HepG2 (cell line): ENCODE results near the gene TRAPPC12. TPM values are rescaled to one million over a fixed set of nuclear protein-coding genes. Genes with fewer than 3 reads are reported as not detected.

Experiments used
- FLYWCH1 ChIP-seq: sonication (generic); formaldehyde crosslinking; IDR thresholded peaks from 2 replicates; pipeline ENCODE4 v1.8.1; 2023; ENCODE audit warnings: mild to moderate bottlenecking, missing genetic modification reagents
- FOXA3 ChIP-seq: IDR thresholded peaks from 2 replicates; pipeline ENCODE4 v1.6.1; 2016; ENCODE audit warnings: missing genetic modification reagents, missing compliant biosample characterization
- LRRFIP1 ChIP-seq: sonication (generic); formaldehyde crosslinking; conservative IDR thresholded peaks from 2 replicates; pipeline ENCODE4 v1.4.0; 2020; ENCODE audit warnings: missing genetic modification reagents
- NCOA5 ChIP-seq: sonication (generic); formaldehyde crosslinking; IDR thresholded peaks from 2 replicates; pipeline ENCODE4 v1.4.0; 2020; ENCODE audit warnings: missing genetic modification reagents
- RAD51 ChIP-seq: fragments of 450-650 bp; IDR thresholded peaks from 2 replicates; pipeline ENCODE4 v1.6.1; 2016; ENCODE audit warnings: borderline replicate concordance
- SMAD1 ChIP-seq: sonication (generic); formaldehyde crosslinking; IDR thresholded peaks from 2 replicates; pipeline ENCODE4 v1.4.0; 2020; ENCODE audit warnings: missing genetic modification reagents, low read depth, mild to moderate bottlenecking, borderline replicate concordance
- SMARCC2 ChIP-seq: fragments of 450-650 bp; IDR thresholded peaks from 2 replicates; pipeline ENCODE4 v1.6.1; 2017; ENCODE audit warnings: antibody characterized with exemption, mild to moderate bottlenecking
- SUZ12 ChIP-seq: fragments of 150-350 bp; IDR thresholded peaks from 2 replicates; pipeline ENCODE4 v1.6.1; 2014; ENCODE audit warnings: low read depth, low read length
- TEAD3 ChIP-seq: optimal IDR thresholded peaks from 2 replicates; pipeline ENCODE3; 2016; ENCODE audit warnings: borderline replicate concordance
- ZMAT3 ChIP-seq: sonication (generic); formaldehyde crosslinking; conservative IDR thresholded peaks from 2 replicates; pipeline ENCODE4 v1.7.0; 2021; ENCODE audit warnings: missing genetic modification reagents
- ZNF407 ChIP-seq: sonication (generic); formaldehyde crosslinking; IDR thresholded peaks from one replicate; pipeline ENCODE4 v1.5.1; 2020; ENCODE audit warnings: mild to moderate bottlenecking, missing genetic modification reagents; ENCODE audit errors: not compliant biosample characterization
- ZNF549 ChIP-seq: sonication (generic); formaldehyde crosslinking; IDR thresholded peaks from 2 replicates; pipeline ENCODE4 v1.5.0; 2020; ENCODE audit warnings: missing genetic modification reagents
- ZNF704 ChIP-seq: sonication (generic); formaldehyde crosslinking; IDR thresholded peaks from 2 replicates; pipeline ENCODE4 v1.8.1; 2023; ENCODE audit warnings: mild to moderate bottlenecking, inconsistent platforms, moderate library complexity, missing genetic modification reagents, borderline replicate concordance
- ZNF800 ChIP-seq: sonication (generic); formaldehyde crosslinking; IDR thresholded peaks from 2 replicates; pipeline ENCODE4 v1.4.0; 2020; ENCODE audit warnings: missing genetic modification reagents
- ZSCAN9 ChIP-seq: IDR thresholded peaks from 2 replicates; pipeline ENCODE4 v1.6.1; 2016; ENCODE audit warnings: borderline replicate concordance
- polyA plus RNA-seq, 8 experiments: library from polyadenylated mRNA; depleted of rRNA in 3 of 8; stranded (reverse) in 7 of 8; unstranded in 1 of 8; fragments of >200 nt; fragmentation: Illumina TruSeq in 4 of 8; extraction: Trizol in 4 of 8; gene quantifications; 2 replicates each; pipeline versions ENCODE4 v1.2.1 to v1.2.3, GENCODE V29; 2011 to 2016; ENCODE audit warnings: low read depth in 4 of 8, missing spikeins in 1 of 8, mixed read lengths in 1 of 8; ENCODE audit not compliant: insufficient read depth in 1 of 8
- total RNA-seq, 5 experiments: library from RNA; depleted of rRNA; stranded (reverse); fragments of >200 nt; fragmentation: Illumina TruSeq; extraction: Trizol; gene quantifications; 2 replicates each; pipeline ENCODE4 v1.2.3, GENCODE V29; 2016; ENCODE audit warnings: low read depth in 1 of 5

The TRAPPC12 gene
- total and polyA plus RNA-seq, 2 of the 13 experiments (the other 11 are each of a cell fraction or from before 2014, with no cell fraction given) = 46.4 to 97.7 TPM

GRCh38 chr2:3377612-3378432 is 1.7 kb upstream of the TRAPPC12 start, which contains the start of gene EIPR1 (continued):
- TF ChIP-seq ZNF407 (peak; percentile 91), SMAD1 (CRISPR knock-in tag) (peak; percentile 99), ZNF704 (CRISPR knock-in tag) (peak; percentile 87; the same call in 1 of the 2 replicates), RAD51 (no peak), LRRFIP1 (CRISPR knock-in tag) (no peak), ZMAT3 (CRISPR knock-in tag) (peak; percentile 82; the same call in 1 of the 2 replicates), FOXA3 (CRISPR knock-in tag) (peak; percentile 51; the same call in 1 of the 2 replicates), ZNF549 (CRISPR knock-in tag) (no peak), ZSCAN9 (CRISPR knock-in tag) (no peak; the same call in 1 of the 2 replicates), ZNF800 (CRISPR knock-in tag) (peak; percentile 64; the same call in 1 of the 2 replicates), SUZ12 (no peak), FLYWCH1 (CRISPR knock-in tag) (0 out of 2 replicates have a peak, but pooled peaks have one; percentile 41), SMARCC2 (no peak), TEAD3 (peak; percentile 70), NCOA5 (CRISPR knock-in tag) (no peak)
